ENCODE measurements around the gene TRIM24. TPM values are rescaled to one million over a fixed set of nuclear protein-coding genes. Genes with fewer than 3 reads are reported as not detected.

The TRIM24 gene
- total and polyA plus RNA-seq, 9 donors: 17.0 to 55.6 (median 32.7) TPM

DNA sequence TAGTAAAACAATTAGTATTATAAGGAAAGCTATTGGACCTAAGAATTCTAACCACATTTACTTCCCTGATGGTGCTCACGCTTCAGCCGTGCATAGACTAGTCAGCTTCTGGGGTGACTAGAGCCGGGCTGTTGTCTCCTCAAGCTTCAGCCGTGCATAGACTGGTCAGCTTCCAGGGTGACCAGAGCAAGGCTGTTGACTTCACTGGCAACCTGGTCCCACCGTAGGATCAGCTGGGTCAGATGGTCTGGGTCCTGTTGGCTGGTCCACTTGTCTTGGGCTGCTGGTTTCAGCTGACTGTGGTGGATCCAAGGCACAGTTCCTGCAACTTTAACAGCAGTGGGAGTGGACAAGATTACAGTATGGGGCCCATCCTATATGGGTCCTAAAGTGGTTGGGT is 99.4 kb downstream of the TRIM24 start:
- intact Hi-C loops (cut with DNase I): loop anchor here in 1 of 4 donors (5.0 kb wide), 1 partner anchor 42 kb away; no protein-coding TSS in a partner anchor
- no peaks in the 10 kb centered on the region for H3K36me3 ChIP-seq
- no peaks in the 10 kb centered on the region for H3K4me1 ChIP-seq (ENCODE audit: insufficient read depth)
- DNase-seq: no peak
- H3K27ac ChIP-seq: no peak overlapping the region
- H3K27me3 ChIP-seq: no peaks in the 10 kb centered on the region
- no peak overlapping the region for H3K4me3 ChIP-seq
- H3K9me3 ChIP-seq: peaks cover 0 to 23% of the 10 kb centered on the region in 2 donors
- 95 to 99% (median 98%) methylated on average over 5 of the region's 5 CpGs for WGBS, 3 donors
- TF ChIP-seq EP300 (IDR thresholded peaks at IDR 0.05): no peak
- TF ChIP-seq POLR2A (IDR thresholded peaks at IDR 0.05): no peak
- TF ChIP-seq, protein P1, sequence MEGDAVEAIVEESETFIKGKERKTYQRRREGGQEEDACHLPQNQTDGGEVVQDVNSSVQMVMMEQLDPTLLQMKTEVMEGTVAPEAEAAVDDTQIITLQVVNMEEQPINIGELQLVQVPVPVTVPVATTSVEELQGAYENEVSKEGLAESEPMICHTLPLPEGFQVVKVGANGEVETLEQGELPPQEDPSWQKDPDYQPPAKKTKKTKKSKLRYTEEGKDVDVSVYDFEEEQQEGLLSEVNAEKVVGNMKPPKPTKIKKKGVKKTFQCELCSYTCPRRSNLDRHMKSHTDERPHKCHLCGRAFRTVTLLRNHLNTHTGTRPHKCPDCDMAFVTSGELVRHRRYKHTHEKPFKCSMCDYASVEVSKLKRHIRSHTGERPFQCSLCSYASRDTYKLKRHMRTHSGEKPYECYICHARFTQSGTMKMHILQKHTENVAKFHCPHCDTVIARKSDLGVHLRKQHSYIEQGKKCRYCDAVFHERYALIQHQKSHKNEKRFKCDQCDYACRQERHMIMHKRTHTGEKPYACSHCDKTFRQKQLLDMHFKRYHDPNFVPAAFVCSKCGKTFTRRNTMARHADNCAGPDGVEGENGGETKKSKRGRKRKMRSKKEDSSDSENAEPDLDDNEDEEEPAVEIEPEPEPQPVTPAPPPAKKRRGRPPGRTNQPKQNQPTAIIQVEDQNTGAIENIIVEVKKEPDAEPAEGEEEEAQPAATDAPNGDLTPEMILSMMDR (IDR thresholded peaks at IDR 0.05): no peak

DNA sequence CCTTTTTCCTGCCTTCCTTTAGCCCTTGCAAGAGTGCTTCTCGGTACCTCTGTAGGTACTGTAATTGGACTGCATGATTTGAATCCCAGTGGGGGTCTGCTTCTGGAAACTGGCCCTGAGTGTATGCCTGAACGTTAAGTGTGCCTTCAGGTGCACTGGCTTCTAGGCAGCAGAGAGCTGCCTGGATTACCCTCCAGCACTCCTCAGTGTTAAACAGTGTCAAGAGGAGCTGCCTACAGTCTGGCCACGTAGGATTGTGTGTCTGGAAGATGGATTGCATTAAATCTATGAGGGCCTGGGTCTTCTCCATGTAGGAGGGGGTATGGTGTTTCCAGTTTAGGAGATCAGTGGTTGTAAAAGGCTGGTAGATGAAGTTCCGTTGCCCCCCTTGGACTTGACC is 103.7 kb downstream of the TRIM24 start:
- WGBS, 3 donors: 84 to 96% (median 86%) methylated on average over 4 of the region's 4 CpGs
- DNase-seq: no peak

DNA sequence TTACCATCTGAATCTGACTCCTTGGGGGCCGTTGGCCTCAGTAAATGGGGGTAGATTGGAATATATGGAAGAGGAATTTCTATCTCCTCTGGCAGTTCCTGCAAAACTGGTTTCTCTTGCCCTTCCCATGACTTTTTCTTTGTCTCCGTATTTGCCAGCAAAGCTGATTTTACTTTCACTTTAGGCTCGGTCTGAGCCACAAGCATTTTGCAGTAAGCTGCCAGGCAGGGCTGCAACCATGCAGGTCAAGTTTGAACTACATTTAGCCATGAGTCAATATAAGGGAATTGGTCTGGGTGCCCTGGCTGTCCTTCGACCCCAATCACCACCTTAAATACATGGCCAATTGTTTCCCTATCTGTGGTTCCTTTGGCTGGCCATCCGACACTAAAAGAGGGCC is 104.3 kb downstream of the TRIM24 start:
- DNase-seq: no peak
- peaks cover 7 to 22% of the 10 kb centered on the region in 2 donors for H3K9me3 ChIP-seq
- no peak overlapping the region for H3K27ac ChIP-seq
- TF ChIP-seq POLR2A (IDR thresholded peaks at IDR 0.05) (no peak), EP300 (IDR thresholded peaks at IDR 0.05) (no peak)
- TF ChIP-seq, protein P1 (IDR thresholded peaks at IDR 0.05): no peak
- 91 to 98% (median 96%) methylated on average over 5 of the region's 5 CpGs for WGBS, 3 donors
- intact Hi-C loops (cut with DNase I): no loop called here
- no peaks in the 10 kb centered on the region for H3K27me3 ChIP-seq
- no peaks in the 10 kb centered on the region for H3K4me1 ChIP-seq (ENCODE audit: insufficient read depth)
- H3K4me3 ChIP-seq: no peak overlapping the region
- no peaks in the 10 kb centered on the region for H3K36me3 ChIP-seq

More for the DNA sequence above, 103.7 kb downstream of the TRIM24 start:
- intact Hi-C loops (cut with DNase I): no loop called here
- Histone ChIP-seq H3K9me3 (peaks cover 7 to 22% of the 10 kb centered on the region in 2 donors), H3K4me1 (ENCODE audit: insufficient read depth) (no peaks in the 10 kb centered on the region), H3K27me3 (no peaks in the 10 kb centered on the region), H3K4me3 (no peak overlapping the region), H3K27ac (no peak overlapping the region), H3K36me3 (no peaks in the 10 kb centered on the region)
- TF ChIP-seq, protein P1 (IDR thresholded peaks at IDR 0.05): no peak
- TF ChIP-seq EP300 (IDR thresholded peaks at IDR 0.05) (no peak), POLR2A (IDR thresholded peaks at IDR 0.05) (no peak)

DNA sequence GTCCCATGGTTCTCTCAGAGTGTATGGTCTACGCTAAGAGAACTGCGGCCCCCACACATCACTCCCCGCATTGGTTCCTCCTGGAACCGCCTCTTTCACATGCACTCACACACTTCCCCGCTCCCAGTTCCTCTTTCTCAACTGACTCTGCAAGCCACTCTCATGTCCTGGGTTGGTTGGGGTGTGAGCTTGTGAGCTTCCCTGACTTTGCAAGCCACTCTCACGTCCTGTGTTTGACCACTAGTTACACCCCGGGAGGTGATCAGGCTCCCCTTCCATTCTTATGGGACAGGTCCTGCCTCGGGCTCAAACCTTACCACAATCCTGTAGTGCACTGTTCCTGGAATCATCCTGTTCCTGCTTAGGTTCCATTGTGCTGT is 105.0 kb downstream of the TRIM24 start:
- H3K9me3 ChIP-seq: peaks cover 7 to 22% of the 10 kb centered on the region in 2 donors

More for the DNA sequence above, 105.0 kb downstream of the TRIM24 start:
- intact Hi-C loops (cut with DNase I): no loop called here
- TF ChIP-seq EP300 (IDR thresholded peaks at IDR 0.05): no peak
- TF ChIP-seq, protein P1 (IDR thresholded peaks at IDR 0.05): no peak
- no peak for DNase-seq
- peak overlapping the region in 1 of 2 donors; percentile 7 for H3K27ac ChIP-seq
- no peaks in the 10 kb centered on the region for H3K36me3 ChIP-seq
- H3K4me1 ChIP-seq (ENCODE audit: insufficient read depth): no peaks in the 10 kb centered on the region
- H3K27me3 ChIP-seq: no peaks in the 10 kb centered on the region
- WGBS, 3 donors: 99% methylated on average over 8 of the region's 8 CpGs
- H3K4me3 ChIP-seq: no peak overlapping the region

Measured in ovary (tissue), 9 donors.